CD14-positive monocyte (primary cell): Measurements from ENCODE around the gene ZIC2. TPM values are rescaled to one million over a fixed set of nuclear protein-coding genes. Genes with fewer than 3 reads are reported as not detected.

Experiments
- DNase-seq, 3 donors: peaks; one replicate each; pipeline ENCODE4 v3.0.0-alpha.2; 2011 to 2022
- H2AFZ ChIP-seq: 2 replicates; pipeline ENCODE4 v1.6.0; 2012; ENCODE audit warnings: mild to moderate bottlenecking, low read depth, low read length, inconsistent platforms; ENCODE audit not compliant: insufficient read depth, poor library complexity, severe bottlenecking
- H3K27ac ChIP-seq, 2 donors: 1 replicate in 1 of 2; 2 replicates in 1 of 2; pipeline ENCODE4 v1.5.1; 2012 to 2013; ENCODE audit warnings: low read length in 2 of 2, control low read depth in 1 of 2, inconsistent platforms in 1 of 2, low read depth in 1 of 2, mild to moderate bottlenecking in 1 of 2
- H3K27me3 ChIP-seq, 2 donors: one replicate each; pipeline versions ENCODE4 v1.6.0 to v1.6.1; 2011 to 2013; ENCODE audit warnings: low read length in 2 of 2; ENCODE audit not compliant: control insufficient read depth in 2 of 2, insufficient read depth in 2 of 2
- H3K36me3 ChIP-seq, 2 donors: replicated peaks in 1 of 2; 1 replicate in 1 of 2; 2 replicates in 1 of 2; pipeline versions ENCODE4 v1.5.1 to v1.6.1; 2012 to 2013; ENCODE audit warnings: low read length in 2 of 2, control low read depth in 1 of 2, inconsistent platforms in 1 of 2, mild to moderate bottlenecking in 1 of 2; ENCODE audit not compliant: insufficient read depth in 2 of 2, control insufficient read depth in 1 of 2
- H3K4me1 ChIP-seq, 2 donors: 1 replicate in 1 of 2; 2 replicates in 1 of 2; pipeline versions ENCODE4 v1.5.1 to v1.6.1; 2012 to 2013; ENCODE audit warnings: low read length in 2 of 2, control low read depth in 1 of 2, inconsistent platforms in 1 of 2, mild to moderate bottlenecking in 1 of 2, moderate library complexity in 1 of 2; ENCODE audit not compliant: insufficient read depth in 2 of 2, control insufficient read depth in 1 of 2
- H3K4me2 ChIP-seq: replicated peaks from 2 replicates; pipeline ENCODE3; 2012; ENCODE audit warnings: low read length, moderate library complexity, mild to moderate bottlenecking; ENCODE audit not compliant: poor library complexity, severe bottlenecking; ENCODE audit errors: extremely low read depth
- H3K4me3 ChIP-seq, 3 experiments: fragments of 200-600 bp in 1 of 3; sonication (generic) in 1 of 3; replicated peaks in 1 of 3; 1 replicate in 2 of 3; 2 replicates in 1 of 3; pipeline ENCODE4 v1.5.1; 2011 to 2013; ENCODE audit warnings: low read length in 3 of 3, mild to moderate bottlenecking in 3 of 3, control low read depth in 2 of 3, low read depth in 2 of 3, inconsistent platforms in 1 of 3, moderate library complexity in 1 of 3
- H3K79me2 ChIP-seq: 2 replicates; pipeline ENCODE4 v1.6.0; 2012; ENCODE audit warnings: mild to moderate bottlenecking, control low read depth, inconsistent platforms, low read length, moderate library complexity; ENCODE audit not compliant: insufficient read depth
- H3K9ac ChIP-seq: 2 replicates; pipeline ENCODE4 v1.6.0; 2017; ENCODE audit warnings: low read length, mild to moderate bottlenecking; ENCODE audit not compliant: insufficient read depth, poor library complexity, severe bottlenecking
- H3K9me3 ChIP-seq, 2 donors: replicated peaks in 1 of 2; 1 replicate in 1 of 2; 2 replicates in 1 of 2; pipeline versions ENCODE4 v1.5.1 to v1.6.1; 2012 to 2013; ENCODE audit warnings: low read length in 2 of 2, control low read depth in 1 of 2; ENCODE audit not compliant: control insufficient read depth in 1 of 2, insufficient read depth in 1 of 2
- H4K20me1 ChIP-seq: 2 replicates; pipeline ENCODE4 v1.6.0; 2012; ENCODE audit warnings: mild to moderate bottlenecking, low read length, control low read depth, moderate library complexity; ENCODE audit not compliant: insufficient read depth
- H3K27ac Mint-ChIP-seq, 7 donors: one replicate each; pipeline ENCODE4 v1.8.0; 2020; ENCODE audit warnings: mild to moderate bottlenecking in 7 of 7, mixed read lengths in 7 of 7, moderate library complexity in 6 of 7, inconsistent platforms in 2 of 7
- H3K27me3 Mint-ChIP-seq, 3 donors: one replicate each; pipeline ENCODE4 v1.8.0; 2021 to 2022; ENCODE audit warnings: low read depth in 3 of 3, mild to moderate bottlenecking in 3 of 3, mixed read lengths in 3 of 3, moderate library complexity in 3 of 3, inconsistent platforms in 1 of 3
- H3K36me3 Mint-ChIP-seq, 2 donors: one replicate each; pipeline ENCODE4 v1.8.0; 2020; ENCODE audit warnings: mixed read lengths in 2 of 2, inconsistent platforms in 1 of 2, mild to moderate bottlenecking in 1 of 2
- H3K4me1 Mint-ChIP-seq: one replicate; pipeline ENCODE4 v1.8.0; 2020; ENCODE audit warnings: mild to moderate bottlenecking, mixed read lengths
- H3K4me3 Mint-ChIP-seq, 2 donors: one replicate each; pipeline ENCODE4 v1.8.0; 2020; ENCODE audit warnings: mild to moderate bottlenecking in 2 of 2, mixed read lengths in 2 of 2, moderate library complexity in 1 of 2
- H3K9me3 Mint-ChIP-seq, 7 donors: one replicate each; pipeline ENCODE4 v1.8.0; 2020 to 2022; ENCODE audit warnings: mixed read lengths in 7 of 7, mild to moderate bottlenecking in 6 of 7, moderate library complexity in 6 of 7, inconsistent platforms in 2 of 7
- WGBS: methylation state at CpG from one replicate; pipeline ENCODE4 v1.1.5; 2013; ENCODE audit warnings: missing lambda C conversion rate; ENCODE audit not compliant: insufficient coverage; 5-methylcytosine and 5-hydroxymethylcytosine counted together
- intact Hi-C, 2 donors: fragments of 100-400 bp; cut with micrococcal nuclease; formaldehyde crosslinking; loops; one replicate each; pipeline versions ENCODE4 v1.15.0 to v1.15.1; 2023
- polyA plus RNA-seq, 3 donors: library from polyadenylated mRNA; depleted of rRNA in 1 of 3; unstranded in 2 of 3; stranded (reverse) in 1 of 3; fragments of 300-500 nt in 2 of 3; fragments of >200 nt in 1 of 3; fragmentation: Illumina TruSeq in 2 of 3; gene quantifications; 1 replicate in 2 of 3; 2 replicates in 1 of 3; pipeline ENCODE4 v1.2.3, GENCODE V29; 2012 to 2021
- TF ChIP-seq, protein P1 (sequence below): fragments of 200-600 bp; IDR thresholded peaks from one replicate; pipeline ENCODE4 v1.8.0; 2022; ENCODE audit warnings: antibody characterized with exemption, mild to moderate bottlenecking

ZIC2 gene
- polyA plus RNA-seq, 3 donors: not detected

DNA sequence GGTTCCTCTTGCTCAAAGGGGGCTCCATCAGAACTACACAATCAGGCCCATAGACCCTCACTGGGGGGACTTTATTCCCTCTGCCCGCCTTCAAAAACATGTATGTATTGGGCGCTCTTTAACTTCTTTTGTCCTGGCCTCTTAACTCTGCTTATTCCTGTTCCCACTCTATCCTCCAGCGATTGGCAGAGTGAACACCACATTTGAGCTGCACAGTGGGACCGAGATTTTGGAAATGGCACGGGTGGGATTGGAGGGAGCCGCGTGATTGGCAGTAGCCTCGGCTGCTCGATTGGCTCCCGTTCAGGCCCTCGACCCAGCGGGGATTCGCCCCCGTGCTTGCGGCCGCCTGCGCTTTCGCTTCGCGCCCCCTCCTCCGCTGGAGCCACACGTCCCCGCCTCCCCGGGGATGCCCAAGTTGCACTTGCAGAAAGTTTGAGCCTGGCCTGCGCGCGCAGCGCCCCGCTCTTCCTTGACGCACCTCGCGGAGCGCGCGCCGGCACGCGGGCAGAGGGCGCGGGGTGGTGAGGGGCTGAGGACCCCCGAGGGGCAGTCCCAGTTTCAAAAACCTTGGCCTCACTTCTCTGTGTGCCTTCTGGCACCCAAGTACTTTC lies 9.9 kb upstream of the ZIC2 start, which contains the start of gene ZIC5:
Gene ZIC5 (minus strand): TSS at position 192 of the 614 bp plus-strand sequence. CDS start 164 bp downstream, at position 28.
- H2AFZ ChIP-seq: no peak within 1 kb of the TSS
- peaks cover 2 to 10% of the 10 kb centered on the region in 2 donors for H3K4me1 ChIP-seq
- H3K36me3 ChIP-seq: no peaks in the 10 kb centered on the region
- no peak for DNase-seq
- peaks cover 5 to 16% of the 10 kb centered on the region in 2 donors for H3K36me3 Mint-ChIP-seq
- no peaks in the 10 kb centered on the region for H3K79me2 ChIP-seq
- no peak within 1 kb of the TSS for H3K4me2 ChIP-seq
- H3K27me3 ChIP-seq: peaks cover 83 to 88% of the 10 kb centered on the region in 2 donors
- intact Hi-C loops: no loop called here
- H3K9me3 Mint-ChIP-seq: peaks cover 0 to 47% (median 19%) of the 10 kb centered on the region in 7 donors
- no peak within 1 kb of the TSS for H3K9ac ChIP-seq
- no peak within 1 kb of the TSS for H3K4me3 ChIP-seq
- H4K20me1 ChIP-seq: no peaks in the 10 kb centered on the region
- peak within 1 kb of the TSS in 1 of 2 donors; percentile 83 for H3K4me3 Mint-ChIP-seq
- 4% methylated on average over 25 of the region's 41 CpGs for WGBS
- no peak within 1 kb of the TSS for H3K27ac ChIP-seq
- H3K4me1 Mint-ChIP-seq: peaks cover 16% of the 10 kb centered on the region
- TF ChIP-seq, protein P1, sequence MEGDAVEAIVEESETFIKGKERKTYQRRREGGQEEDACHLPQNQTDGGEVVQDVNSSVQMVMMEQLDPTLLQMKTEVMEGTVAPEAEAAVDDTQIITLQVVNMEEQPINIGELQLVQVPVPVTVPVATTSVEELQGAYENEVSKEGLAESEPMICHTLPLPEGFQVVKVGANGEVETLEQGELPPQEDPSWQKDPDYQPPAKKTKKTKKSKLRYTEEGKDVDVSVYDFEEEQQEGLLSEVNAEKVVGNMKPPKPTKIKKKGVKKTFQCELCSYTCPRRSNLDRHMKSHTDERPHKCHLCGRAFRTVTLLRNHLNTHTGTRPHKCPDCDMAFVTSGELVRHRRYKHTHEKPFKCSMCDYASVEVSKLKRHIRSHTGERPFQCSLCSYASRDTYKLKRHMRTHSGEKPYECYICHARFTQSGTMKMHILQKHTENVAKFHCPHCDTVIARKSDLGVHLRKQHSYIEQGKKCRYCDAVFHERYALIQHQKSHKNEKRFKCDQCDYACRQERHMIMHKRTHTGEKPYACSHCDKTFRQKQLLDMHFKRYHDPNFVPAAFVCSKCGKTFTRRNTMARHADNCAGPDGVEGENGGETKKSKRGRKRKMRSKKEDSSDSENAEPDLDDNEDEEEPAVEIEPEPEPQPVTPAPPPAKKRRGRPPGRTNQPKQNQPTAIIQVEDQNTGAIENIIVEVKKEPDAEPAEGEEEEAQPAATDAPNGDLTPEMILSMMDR: no peak
- no peak within 1 kb of the TSS for H3K27ac Mint-ChIP-seq
- peaks cover 8 to 57% of the 10 kb centered on the region in 2 donors for H3K9me3 ChIP-seq
- peaks cover 81 to 92% (median 82%) of the 10 kb centered on the region in 3 donors for H3K27me3 Mint-ChIP-seq

DNA sequence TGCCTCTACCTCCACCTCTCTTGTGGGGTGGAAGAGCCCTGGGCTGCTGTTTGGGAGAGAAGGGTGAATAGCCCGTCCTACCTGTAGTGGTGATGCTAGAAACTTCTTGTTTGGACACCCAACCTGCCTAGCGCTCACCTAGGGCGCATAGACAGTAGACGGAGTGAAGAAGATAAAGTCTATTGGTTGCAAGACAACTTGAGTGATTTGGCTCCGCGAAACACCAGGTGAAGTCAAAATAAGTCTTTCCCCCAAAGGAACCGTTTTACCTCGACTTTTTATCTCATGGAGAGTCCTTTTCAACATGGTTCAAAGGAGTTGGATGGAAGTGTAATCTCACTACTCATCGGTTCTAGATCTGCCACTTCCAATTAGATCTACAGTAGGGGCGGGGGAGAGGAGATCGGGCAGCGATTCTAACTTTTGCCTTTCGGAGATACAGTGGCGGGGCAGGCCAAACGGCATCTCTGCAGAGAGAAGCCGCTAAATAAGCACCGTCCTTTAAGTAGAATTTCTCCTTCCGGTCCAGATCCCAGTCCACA lies 9.3 kb upstream of the ZIC2 start:
- Mint-ChIP-seq H3K36me3 (peaks cover 5 to 20% of the 10 kb centered on the region in 2 donors), H3K27ac (no peak overlapping the region), H3K4me3 (peak overlapping the region in 1 of 2 donors; percentile 83), H3K4me1 (peaks cover 21% of the 10 kb centered on the region), H3K9me3 (peaks cover 0 to 51% (median 23%) of the 10 kb centered on the region in 7 donors), H3K27me3 (peaks cover 82 to 93% (median 83%) of the 10 kb centered on the region in 3 donors)
- Histone ChIP-seq H3K27ac (no peak overlapping the region), H2AFZ (no peak overlapping the region), H3K79me2 (no peaks in the 10 kb centered on the region), H3K9me3 (peaks cover 8 to 63% of the 10 kb centered on the region in 2 donors), H3K36me3 (no peaks in the 10 kb centered on the region), H3K4me1 (peaks cover 5 to 13% of the 10 kb centered on the region in 2 donors), H3K4me3 (no peak overlapping the region), H3K27me3 (peaks cover 83 to 88% of the 10 kb centered on the region in 2 donors), H3K9ac (no peak overlapping the region), H3K4me2 (no peak overlapping the region), H4K20me1 (no peaks in the 10 kb centered on the region)
- TF ChIP-seq, protein P1: no peak
- intact Hi-C loops: no loop called here
- DNase-seq: no peak
- 30% methylated on average over 6 of the region's 18 CpGs for WGBS
